WTC11 (cell line): ENCODE data around the gene KLHL40. TPM values are rescaled to one million over a fixed set of nuclear protein-coding genes. Genes with fewer than 3 reads are reported as not detected.

Experiments used
- ATAC-seq: fragments of 200-7000 bp; cut with Tn5 transposase; 2 replicates; pipeline ENCODE4 v1.10.0; 2021; ENCODE audit warnings: mild to moderate bottlenecking, moderate library complexity
- CTCF ChIA-PET: fragments of 300-600 bp; sonication (Branson Sonifier 250); formaldehyde crosslinking; loops from one replicate; lab custom pipeline; 2021; ENCODE audit warnings: antibody characterized with exemption; lab: Charles Lee
- POLR2A ChIA-PET: fragments of 350-600 bp; sonication (Branson Sonifier 250); formaldehyde crosslinking; loops from one replicate; lab custom pipeline; 2021; ENCODE audit warnings: antibody characterized with exemption; lab: Charles Lee
- DNase-seq: peaks from one replicate; pipeline ENCODE4 v3.0.0; 2021; ENCODE audit warnings: low spot score
- H3K27ac Mint-ChIP-seq: 2 replicates; pipeline ENCODE4 v1.8.0; 2021; ENCODE audit warnings: mixed read lengths
- H3K27me3 Mint-ChIP-seq: 2 replicates; pipeline ENCODE4 v1.8.0; 2021; ENCODE audit warnings: low read depth, mild to moderate bottlenecking, moderate library complexity, mixed read lengths
- H3K36me3 Mint-ChIP-seq: 2 replicates; pipeline ENCODE4 v1.8.0; 2021; ENCODE audit warnings: mixed read lengths
- H3K4me1 Mint-ChIP-seq: 2 replicates; pipeline ENCODE4 v1.8.0; 2022; ENCODE audit warnings: mixed read lengths
- H3K4me3 Mint-ChIP-seq: 2 replicates; pipeline ENCODE4 v1.8.0; 2021; ENCODE audit warnings: mild to moderate bottlenecking, moderate library complexity, mixed read lengths
- H3K9me3 Mint-ChIP-seq: 2 replicates; pipeline ENCODE4 v1.8.0; 2021; ENCODE audit warnings: mixed read lengths
- ATF6 ChIP-seq: sonication (generic); formaldehyde crosslinking; IDR thresholded peaks from 2 replicates; pipeline ENCODE4 v1.8.1; 2023; ENCODE audit warnings: mild to moderate bottlenecking, missing genetic modification reagents
- E2F4 ChIP-seq: sonication (generic); formaldehyde crosslinking; IDR thresholded peaks from 2 replicates; pipeline ENCODE4 v1.8.1; 2022; ENCODE audit warnings: low read depth, mild to moderate bottlenecking, moderate library complexity, missing genetic modification reagents, borderline replicate concordance
- FOXJ3 ChIP-seq: sonication (generic); formaldehyde crosslinking; IDR thresholded peaks from 2 replicates; pipeline ENCODE4 v1.9.0; 2021; ENCODE audit warnings: missing genetic modification reagents, mild to moderate bottlenecking, borderline replicate concordance
- FOXP1 ChIP-seq: sonication (generic); formaldehyde crosslinking; IDR thresholded peaks from 2 replicates; pipeline ENCODE4 v1.8.0; 2022; ENCODE audit warnings: missing genetic modification reagents, mild to moderate bottlenecking, moderate library complexity, borderline replicate concordance
- FOXP4 ChIP-seq: sonication (generic); formaldehyde crosslinking; IDR thresholded peaks from 2 replicates; pipeline ENCODE4 v1.8.0; 2022; ENCODE audit warnings: mild to moderate bottlenecking, missing genetic modification reagents
- GABPB1 ChIP-seq: sonication (generic); formaldehyde crosslinking; IDR thresholded peaks from 2 replicates; pipeline ENCODE4 v1.8.1; 2023; ENCODE audit warnings: mild to moderate bottlenecking, missing genetic modification reagents
- NFYB ChIP-seq: sonication (generic); formaldehyde crosslinking; conservative IDR thresholded peaks from 2 replicates; pipeline ENCODE4 v1.8.0; 2022; ENCODE audit warnings: low read depth, missing genetic modification reagents
- NR3C1 ChIP-seq: sonication (generic); formaldehyde crosslinking; conservative IDR thresholded peaks from 2 replicates; pipeline ENCODE4 v1.8.1; 2023; ENCODE audit warnings: low read depth, mild to moderate bottlenecking, missing genetic modification reagents
- TCF7 ChIP-seq: sonication (generic); formaldehyde crosslinking; IDR thresholded peaks from 2 replicates; pipeline ENCODE4 v1.8.0; 2022; ENCODE audit warnings: mild to moderate bottlenecking, low read depth, missing genetic modification reagents, moderate library complexity
- ZNF263 ChIP-seq: sonication (generic); formaldehyde crosslinking; IDR thresholded peaks from 2 replicates; pipeline ENCODE4 v1.8.1; 2022; ENCODE audit warnings: low read depth, mild to moderate bottlenecking, moderate library complexity, missing genetic modification reagents
- ZNF317 ChIP-seq: sonication (generic); formaldehyde crosslinking; IDR thresholded peaks from 2 replicates; pipeline ENCODE4 v1.8.1; 2023; ENCODE audit warnings: low read depth, mild to moderate bottlenecking, moderate library complexity, missing genetic modification reagents, borderline replicate concordance
- ZNF396 ChIP-seq: fragments of 250-450 bp; sonication (Bioruptor Pico); IDR thresholded peaks from 2 replicates; pipeline ENCODE4 v1.8.0; 2021; ENCODE audit warnings: mild to moderate bottlenecking, moderate library complexity, borderline replicate concordance
- ZNF423 ChIP-seq: fragments of 250-450 bp; sonication (Bioruptor Pico); IDR thresholded peaks from 2 replicates; pipeline ENCODE4 v2.1.2; 2022; ENCODE audit warnings: mild to moderate bottlenecking, moderate library complexity
- total RNA-seq: library from RNA; stranded (reverse); gene quantifications from 3 replicates; pipeline ENCODE4 v1.2.3, GENCODE V29; 2021
- TF ChIP-seq, protein P1 (sequence below): sonication (generic); formaldehyde crosslinking; IDR thresholded peaks from 2 replicates; pipeline ENCODE4 v1.8.1; 2022; ENCODE audit warnings: mild to moderate bottlenecking, moderate library complexity, missing genetic modification reagents
- TF ChIP-seq, protein P2 (sequence below): sonication (generic); formaldehyde crosslinking; IDR thresholded peaks from 2 replicates; pipeline ENCODE4 v1.8.1; 2022; ENCODE audit warnings: mild to moderate bottlenecking, missing genetic modification reagents, moderate library complexity, borderline replicate concordance
- TF ChIP-seq, protein P3 (sequence below): fragments of 250-450 bp; sonication (Bioruptor Pico); IDR thresholded peaks from 2 replicates; pipeline ENCODE4 v1.9.0; 2021; ENCODE audit warnings: mild to moderate bottlenecking
- TF ChIP-seq, protein P4 (sequence below): sonication (generic); formaldehyde crosslinking; IDR thresholded peaks from 2 replicates; pipeline ENCODE4 v1.8.1; 2023; ENCODE audit warnings: mild to moderate bottlenecking, missing genetic modification reagents, moderate library complexity

Gene KLHL40
- total RNA-seq, 1 experiment from 2014 or later: not detected

DNA sequence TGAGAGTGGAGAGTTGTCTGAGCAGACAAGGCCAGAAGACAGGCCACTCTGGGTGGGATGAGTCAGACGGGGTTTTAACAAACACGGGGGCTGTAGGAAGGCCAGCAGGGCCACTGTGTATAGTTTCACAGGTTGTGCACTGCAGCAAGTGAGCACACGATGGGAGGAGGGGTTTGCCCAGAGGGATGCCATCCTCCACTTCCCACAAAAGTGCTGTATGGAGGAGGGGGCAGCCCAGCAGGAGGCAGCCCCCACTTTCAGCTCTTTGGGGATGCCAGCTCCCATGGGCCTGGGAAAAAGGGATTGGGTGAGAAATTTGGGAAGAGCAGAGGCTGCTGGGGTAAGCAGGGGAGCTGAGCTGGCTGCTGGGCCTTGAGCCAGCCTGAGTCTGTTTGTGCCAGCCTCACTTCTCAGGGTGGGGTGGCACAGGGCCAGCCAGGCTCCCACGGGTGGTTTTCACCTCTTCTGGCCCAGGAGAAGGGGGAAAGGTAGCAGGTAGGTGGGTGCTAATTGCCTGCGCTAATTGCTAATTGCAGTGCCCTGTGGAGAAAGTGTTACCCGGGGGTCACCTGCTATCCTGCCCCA is 25.1 kb upstream of the KLHL40 start:
- peaks cover 17% of the 10 kb centered on the region for H3K4me1 Mint-ChIP-seq
- peak overlapping the region; percentile 17; the same call in 1 of the 2 replicates for H3K27ac Mint-ChIP-seq
- H3K4me3 Mint-ChIP-seq: no peak overlapping the region
- H3K9me3 Mint-ChIP-seq: no peaks in the 10 kb centered on the region
- ChIA-PET CTCF (interaction anchor here (1.0 to 2.6 kb wide), 7 partner anchors 17 to 103 kb away, joined by 3 to 24 read pairs (median 5); no protein-coding TSS in a partner anchor), POLR2A (no interaction called here)
- no peak for TF ChIP-seq ZNF423 (CRISPR knock-in tag)
- no peak for TF ChIP-seq NFYB (CRISPR knock-in tag)
- no peak for TF ChIP-seq FOXP1 (CRISPR knock-in tag)
- no peak for TF ChIP-seq TCF7
- TF ChIP-seq, protein P1, sequence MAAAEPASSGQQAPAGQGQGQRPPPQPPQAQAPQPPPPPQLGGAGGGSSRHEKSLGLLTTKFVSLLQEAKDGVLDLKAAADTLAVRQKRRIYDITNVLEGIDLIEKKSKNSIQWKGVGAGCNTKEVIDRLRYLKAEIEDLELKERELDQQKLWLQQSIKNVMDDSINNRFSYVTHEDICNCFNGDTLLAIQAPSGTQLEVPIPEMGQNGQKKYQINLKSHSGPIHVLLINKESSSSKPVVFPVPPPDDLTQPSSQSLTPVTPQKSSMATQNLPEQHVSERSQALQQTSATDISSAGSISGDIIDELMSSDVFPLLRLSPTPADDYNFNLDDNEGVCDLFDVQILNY (CRISPR knock-in tag): no peak
- no peak for TF ChIP-seq GABPB1 (CRISPR knock-in tag)
- TF ChIP-seq, protein P2, sequence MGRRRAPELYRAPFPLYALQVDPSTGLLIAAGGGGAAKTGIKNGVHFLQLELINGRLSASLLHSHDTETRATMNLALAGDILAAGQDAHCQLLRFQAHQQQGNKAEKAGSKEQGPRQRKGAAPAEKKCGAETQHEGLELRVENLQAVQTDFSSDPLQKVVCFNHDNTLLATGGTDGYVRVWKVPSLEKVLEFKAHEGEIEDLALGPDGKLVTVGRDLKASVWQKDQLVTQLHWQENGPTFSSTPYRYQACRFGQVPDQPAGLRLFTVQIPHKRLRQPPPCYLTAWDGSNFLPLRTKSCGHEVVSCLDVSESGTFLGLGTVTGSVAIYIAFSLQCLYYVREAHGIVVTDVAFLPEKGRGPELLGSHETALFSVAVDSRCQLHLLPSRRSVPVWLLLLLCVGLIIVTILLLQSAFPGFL (CRISPR knock-in tag): no peak
- H3K36me3 Mint-ChIP-seq: no peaks in the 10 kb centered on the region; the same call in 1 of the 2 replicates
- DNase-seq: no peak
- H3K27me3 Mint-ChIP-seq: no peaks in the 10 kb centered on the region
- ATAC-seq: no peak

DNA sequence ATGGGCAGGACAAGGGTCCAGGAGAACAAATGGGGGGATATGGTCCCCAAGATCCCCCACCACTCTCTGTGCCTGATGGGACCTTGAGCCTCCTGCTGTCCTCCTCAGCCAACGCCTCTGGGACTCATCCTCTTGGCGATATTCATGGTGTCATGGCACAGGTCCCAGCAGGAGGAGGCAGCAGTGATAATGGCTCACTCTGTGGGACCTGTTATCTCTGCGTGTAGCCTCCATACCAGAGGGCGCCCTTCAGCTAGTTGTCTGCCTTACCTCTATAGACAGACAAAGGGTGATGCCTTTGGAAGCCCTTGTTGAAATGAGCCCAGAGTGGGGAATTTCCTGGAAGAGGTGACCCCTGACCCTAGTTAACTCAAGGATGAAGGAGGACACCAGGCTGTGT is 24.4 kb upstream of the KLHL40 start:
- Mint-ChIP-seq H3K36me3 (no peaks in the 10 kb centered on the region; the same call in 1 of the 2 replicates), H3K27ac (no peak overlapping the region), H3K4me1 (peaks cover 10% of the 10 kb centered on the region; the same call in 1 of the 2 replicates), H3K27me3 (no peaks in the 10 kb centered on the region), H3K9me3 (no peaks in the 10 kb centered on the region), H3K4me3 (no peak overlapping the region)
- DNase-seq (no peak), ATAC-seq (peak; percentile 57)
- ChIA-PET CTCF (interaction anchor here (0.6 to 2.6 kb wide), 13 partner anchors 9 to 170 kb away, joined by 3 to 24 read pairs (median 4); no protein-coding TSS in a partner anchor), POLR2A (no interaction called here)
- TF ChIP-seq E2F4 (CRISPR knock-in tag): no peak
- TF ChIP-seq ZNF396 (CRISPR knock-in tag): no peak
- no peak for TF ChIP-seq ZNF317 (CRISPR knock-in tag)
- no peak for TF ChIP-seq NR3C1 (CRISPR knock-in tag)
- TF ChIP-seq, protein P2 (CRISPR knock-in tag): no peak
- no peak for TF ChIP-seq ZNF263
- TF ChIP-seq, protein P3, sequence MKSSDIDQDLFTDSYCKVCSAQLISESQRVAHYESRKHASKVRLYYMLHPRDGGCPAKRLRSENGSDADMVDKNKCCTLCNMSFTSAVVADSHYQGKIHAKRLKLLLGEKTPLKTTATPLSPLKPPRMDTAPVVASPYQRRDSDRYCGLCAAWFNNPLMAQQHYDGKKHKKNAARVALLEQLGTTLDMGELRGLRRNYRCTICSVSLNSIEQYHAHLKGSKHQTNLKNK (CRISPR knock-in tag): no peak
- TF ChIP-seq ATF6 (CRISPR knock-in tag): no peak
- no peak for TF ChIP-seq FOXP4 (CRISPR knock-in tag)
- no peak for TF ChIP-seq FOXJ3 (CRISPR knock-in tag)
- TF ChIP-seq, protein P4, sequence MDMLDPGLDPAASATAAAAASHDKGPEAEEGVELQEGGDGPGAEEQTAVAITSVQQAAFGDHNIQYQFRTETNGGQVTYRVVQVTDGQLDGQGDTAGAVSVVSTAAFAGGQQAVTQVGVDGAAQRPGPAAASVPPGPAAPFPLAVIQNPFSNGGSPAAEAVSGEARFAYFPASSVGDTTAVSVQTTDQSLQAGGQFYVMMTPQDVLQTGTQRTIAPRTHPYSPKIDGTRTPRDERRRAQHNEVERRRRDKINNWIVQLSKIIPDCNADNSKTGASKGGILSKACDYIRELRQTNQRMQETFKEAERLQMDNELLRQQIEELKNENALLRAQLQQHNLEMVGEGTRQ (CRISPR knock-in tag): no peak
